ENCODE data around the gene TMEM175.

Gene TMEM175

DNA sequence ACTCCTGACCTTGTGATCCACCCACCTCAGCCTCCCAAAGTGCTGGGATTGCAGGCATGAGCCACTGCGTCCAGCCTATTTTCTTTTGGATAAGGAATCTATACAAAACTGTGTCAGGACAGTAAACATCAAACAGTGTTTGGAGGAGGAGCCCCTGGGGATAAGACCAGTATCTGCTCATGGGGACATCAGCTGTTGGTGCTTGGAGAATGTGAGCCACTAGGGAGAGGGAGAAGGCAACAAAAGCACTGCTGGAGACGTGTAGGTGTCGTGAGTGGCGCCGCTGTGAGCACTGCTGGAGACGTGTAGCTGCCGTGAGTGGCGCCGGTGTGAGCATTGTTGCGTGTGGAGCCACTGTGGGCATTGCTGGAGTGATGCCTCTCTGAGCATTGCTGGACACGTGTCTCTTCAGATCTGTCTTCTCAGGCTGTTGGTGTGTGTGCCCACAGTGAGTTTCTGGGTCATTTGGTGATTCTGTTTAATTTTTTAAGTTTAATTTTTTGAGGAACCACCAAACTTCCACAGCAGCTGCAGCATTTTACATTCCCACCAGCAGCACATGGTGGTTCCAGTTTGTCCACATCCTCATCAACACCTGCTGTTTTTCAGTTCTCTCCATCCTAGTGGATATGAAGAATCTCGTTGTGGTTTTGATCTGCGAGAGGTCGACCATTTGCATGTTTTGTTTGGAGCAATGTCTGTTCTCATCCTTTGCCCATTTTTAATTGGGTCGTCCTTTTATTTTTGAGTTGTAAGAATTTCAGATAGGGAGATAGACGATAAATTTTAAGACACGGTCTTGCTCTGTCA is 22.2 kb downstream of the TMEM175 start:
- no peaks in the 10 kb centered on the region for H3K9me3 Mint-ChIP-seq (ENCODE audit: low read depth)
- H3K27ac Mint-ChIP-seq = no peak overlapping the region
- no peaks in the 10 kb centered on the region for H3K27me3 Mint-ChIP-seq
- no peak overlapping the region for H3K4me3 Mint-ChIP-seq
- peaks cover 2% of the 10 kb centered on the region for H3K36me3 Mint-ChIP-seq
- H3K4me1 Mint-ChIP-seq (ENCODE audit: low read depth) = no peaks in the 10 kb centered on the region

DNA sequence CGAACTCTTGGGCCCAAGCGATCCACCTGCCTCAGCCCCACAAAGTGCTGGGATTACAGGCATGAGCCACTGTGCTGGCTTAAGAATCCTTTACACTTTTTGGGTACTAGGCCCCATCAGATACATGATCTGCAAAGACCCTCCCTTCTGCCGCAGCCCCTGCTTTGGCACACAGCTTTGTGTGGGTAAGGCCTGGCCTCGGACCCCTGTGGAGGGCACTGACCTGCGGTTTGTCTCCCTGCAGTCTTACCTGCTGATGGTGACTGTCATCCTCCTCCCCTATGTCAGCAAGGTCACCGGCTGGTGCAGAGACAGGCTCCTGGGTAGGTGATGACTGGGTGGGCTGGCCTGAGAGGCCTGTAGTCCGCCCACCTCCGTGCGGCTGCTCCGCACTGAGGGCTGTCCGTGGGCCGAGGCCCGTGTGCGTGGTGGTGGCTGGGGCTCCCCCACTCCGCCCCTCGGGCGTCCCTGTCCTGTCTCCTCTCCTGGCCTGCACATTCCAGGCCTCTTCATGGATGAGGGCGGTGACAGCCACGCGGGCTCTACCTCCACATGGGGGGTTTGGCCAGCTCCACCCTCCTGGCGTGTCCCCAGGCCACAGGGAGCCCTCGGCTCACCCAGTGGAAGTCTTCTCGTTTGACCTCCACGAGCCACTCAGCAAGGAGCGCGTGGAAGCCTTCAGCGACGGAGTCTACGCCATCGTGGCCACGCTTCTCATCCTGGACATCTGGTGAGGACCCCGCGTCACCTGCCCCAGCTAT is 23.1 kb downstream of the TMEM175 start:
- no peaks in the 10 kb centered on the region for H3K4me1 Mint-ChIP-seq (ENCODE audit: low read depth)
- H3K27me3 Mint-ChIP-seq = no peaks in the 10 kb centered on the region
- H3K4me3 Mint-ChIP-seq = no peak overlapping the region
- no peak overlapping the region for H3K27ac Mint-ChIP-seq
- no peaks in the 10 kb centered on the region for H3K9me3 Mint-ChIP-seq (ENCODE audit: low read depth)
- H3K36me3 Mint-ChIP-seq = peaks cover 2% of the 10 kb centered on the region

DNA sequence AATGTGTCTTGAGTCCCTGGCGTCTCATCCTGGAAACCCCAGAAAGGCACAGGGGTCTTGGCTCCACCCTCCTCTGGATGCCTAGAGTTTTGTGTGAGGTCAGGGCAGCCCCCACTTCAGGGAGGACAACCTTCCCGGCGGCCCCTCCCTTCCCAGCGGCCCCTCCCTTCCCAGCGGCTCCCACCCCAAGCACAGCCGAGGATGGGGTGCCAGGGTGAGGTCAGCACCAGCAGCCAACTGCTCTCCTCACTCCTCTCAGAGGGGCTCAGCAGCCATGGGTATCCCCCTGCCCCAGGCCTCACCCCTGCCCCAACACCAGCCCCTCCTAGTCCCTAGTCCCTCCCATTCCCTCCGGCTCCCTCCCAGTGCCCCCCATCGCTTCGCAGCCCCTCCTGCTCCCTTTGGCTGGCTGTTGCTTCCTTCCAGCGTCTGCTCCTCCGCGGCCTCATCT is 23.7 kb downstream of the TMEM175 start:
- Mint-ChIP-seq H3K9me3 (ENCODE audit: low read depth) (no peaks in the 10 kb centered on the region), H3K27ac (no peak overlapping the region), H3K4me1 (ENCODE audit: low read depth) (no peaks in the 10 kb centered on the region), H3K27me3 (no peaks in the 10 kb centered on the region), H3K36me3 (peaks cover 2% of the 10 kb centered on the region), H3K4me3 (no peak overlapping the region)

DNA sequence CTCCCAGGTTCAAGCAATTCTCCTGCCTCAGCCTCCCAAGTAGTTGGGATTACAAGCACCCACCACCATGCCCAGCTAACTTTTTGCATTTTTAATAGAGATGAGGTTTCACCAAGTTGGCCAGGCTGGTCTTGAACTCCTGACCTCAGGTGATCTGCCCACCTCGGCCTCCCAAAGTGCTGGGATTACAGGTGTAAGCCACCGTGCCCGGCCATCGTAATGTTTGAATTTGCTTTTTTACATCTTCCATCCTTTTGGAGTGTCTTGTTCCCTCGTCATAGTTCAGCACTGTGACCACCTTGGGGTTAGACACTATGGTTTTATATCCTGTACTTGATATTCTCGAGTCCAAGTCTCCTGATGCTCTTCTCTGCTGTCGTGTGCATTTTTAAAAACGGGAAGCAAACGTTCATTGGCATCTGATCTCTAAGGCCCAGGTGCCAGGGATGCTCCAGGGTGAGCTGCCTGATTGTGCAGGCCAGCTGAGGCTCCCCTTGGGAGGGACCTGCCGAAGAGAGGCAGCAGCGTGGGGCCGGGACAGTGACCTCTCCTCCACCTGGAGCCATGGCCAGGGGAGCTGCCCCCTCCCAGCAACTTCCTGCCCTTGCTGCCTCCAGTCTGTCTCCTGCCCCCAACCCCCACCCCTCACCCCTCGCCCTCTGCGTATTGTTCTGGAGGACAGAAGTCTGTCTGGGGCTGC is 24.4 kb downstream of the TMEM175 start:
- Mint-ChIP-seq H3K36me3 (peaks cover 2% of the 10 kb centered on the region), H3K9me3 (ENCODE audit: low read depth) (no peaks in the 10 kb centered on the region), H3K27me3 (no peaks in the 10 kb centered on the region), H3K4me1 (ENCODE audit: low read depth) (no peaks in the 10 kb centered on the region), H3K4me3 (no peak overlapping the region), H3K27ac (no peak overlapping the region)

DNA sequence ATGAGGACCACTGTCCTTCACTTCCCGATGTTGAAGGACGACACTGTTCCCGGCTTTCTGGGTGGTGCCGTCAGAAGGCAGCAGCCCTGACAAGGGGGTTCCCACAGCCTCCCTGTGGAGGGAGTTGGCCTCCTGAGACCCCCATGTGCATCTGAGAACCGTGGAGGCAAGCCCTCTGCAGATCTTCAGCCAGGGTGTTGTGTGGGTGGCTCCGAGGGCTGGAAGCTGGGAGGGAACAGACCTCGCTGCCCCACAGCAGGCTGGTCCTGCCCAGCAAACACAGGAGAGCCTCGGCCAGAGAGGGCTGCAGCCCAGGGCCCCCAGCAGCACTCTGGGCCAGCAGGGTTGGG is 24.9 kb downstream of the TMEM175 start:
- no peaks in the 10 kb centered on the region for H3K27me3 Mint-ChIP-seq
- H3K4me1 Mint-ChIP-seq (ENCODE audit: low read depth) = no peaks in the 10 kb centered on the region

DNA sequence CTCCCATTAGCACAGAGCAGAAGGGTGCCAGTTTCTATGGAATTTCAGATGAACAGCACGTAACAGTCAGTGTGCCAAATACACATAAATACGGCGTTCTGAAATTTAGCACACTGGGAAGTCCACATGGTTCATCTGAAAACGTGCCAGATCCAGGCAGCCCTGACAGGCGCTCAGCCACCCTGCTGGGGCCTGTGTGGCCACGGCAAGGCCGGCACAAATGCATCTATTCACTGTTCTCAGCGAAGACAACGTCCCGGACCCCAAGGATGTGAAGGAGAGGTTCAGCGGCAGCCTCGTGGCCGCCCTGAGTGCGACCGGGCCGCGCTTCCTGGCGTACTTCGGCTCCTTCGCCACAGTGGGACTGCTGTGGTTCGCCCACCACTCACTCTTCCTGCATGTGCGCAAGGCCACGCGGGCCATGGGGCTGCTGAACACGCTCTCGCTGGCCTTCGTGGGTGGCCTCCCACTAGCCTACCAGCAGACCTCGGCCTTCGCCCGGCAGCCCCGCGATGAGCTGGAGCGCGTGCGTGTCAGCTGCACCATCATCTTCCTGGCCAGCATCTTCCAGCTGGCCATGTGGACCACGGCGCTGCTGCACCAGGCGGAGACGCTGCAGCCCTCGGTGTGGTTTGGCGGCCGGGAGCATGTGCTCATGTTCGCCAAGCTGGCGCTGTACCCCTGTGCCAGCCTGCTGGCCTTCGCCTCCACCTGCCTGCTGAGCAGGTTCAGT is 25.5 kb downstream of the TMEM175 start:
- H3K27me3 Mint-ChIP-seq = no peaks in the 10 kb centered on the region
- no peak overlapping the region for H3K27ac Mint-ChIP-seq
- no peak overlapping the region for H3K4me3 Mint-ChIP-seq
- H3K36me3 Mint-ChIP-seq = peaks cover 2% of the 10 kb centered on the region
- H3K9me3 Mint-ChIP-seq (ENCODE audit: low read depth) = no peaks in the 10 kb centered on the region
- no peaks in the 10 kb centered on the region for H3K4me1 Mint-ChIP-seq (ENCODE audit: low read depth)

More for the DNA sequence above, 24.9 kb downstream of the TMEM175 start:
- Mint-ChIP-seq H3K4me3 (no peak overlapping the region), H3K27ac (no peak overlapping the region), H3K9me3 (ENCODE audit: low read depth) (no peaks in the 10 kb centered on the region), H3K36me3 (peaks cover 2% of the 10 kb centered on the region)

DNA sequence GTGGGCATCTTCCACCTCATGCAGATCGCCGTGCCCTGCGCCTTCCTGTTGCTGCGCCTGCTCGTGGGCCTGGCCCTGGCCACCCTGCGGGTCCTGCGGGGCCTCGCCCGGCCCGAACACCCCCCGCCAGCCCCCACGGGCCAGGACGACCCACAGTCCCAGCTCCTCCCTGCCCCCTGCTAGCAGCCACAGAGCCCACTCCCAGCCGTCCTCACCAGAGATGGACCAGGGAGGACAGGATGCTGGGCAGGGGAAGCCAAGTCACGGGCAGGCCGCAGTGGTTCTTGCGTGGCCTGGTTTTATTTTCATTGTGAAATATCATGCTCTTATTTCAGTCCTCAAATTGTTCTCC is 26.0 kb downstream of the TMEM175 start:
- H3K36me3 Mint-ChIP-seq = peaks cover 2% of the 10 kb centered on the region
- H3K9me3 Mint-ChIP-seq (ENCODE audit: low read depth) = no peaks in the 10 kb centered on the region
- no peak overlapping the region for H3K4me3 Mint-ChIP-seq
- H3K4me1 Mint-ChIP-seq (ENCODE audit: low read depth) = no peaks in the 10 kb centered on the region
- no peak overlapping the region for H3K27ac Mint-ChIP-seq
- no peaks in the 10 kb centered on the region for H3K27me3 Mint-ChIP-seq

DNA sequence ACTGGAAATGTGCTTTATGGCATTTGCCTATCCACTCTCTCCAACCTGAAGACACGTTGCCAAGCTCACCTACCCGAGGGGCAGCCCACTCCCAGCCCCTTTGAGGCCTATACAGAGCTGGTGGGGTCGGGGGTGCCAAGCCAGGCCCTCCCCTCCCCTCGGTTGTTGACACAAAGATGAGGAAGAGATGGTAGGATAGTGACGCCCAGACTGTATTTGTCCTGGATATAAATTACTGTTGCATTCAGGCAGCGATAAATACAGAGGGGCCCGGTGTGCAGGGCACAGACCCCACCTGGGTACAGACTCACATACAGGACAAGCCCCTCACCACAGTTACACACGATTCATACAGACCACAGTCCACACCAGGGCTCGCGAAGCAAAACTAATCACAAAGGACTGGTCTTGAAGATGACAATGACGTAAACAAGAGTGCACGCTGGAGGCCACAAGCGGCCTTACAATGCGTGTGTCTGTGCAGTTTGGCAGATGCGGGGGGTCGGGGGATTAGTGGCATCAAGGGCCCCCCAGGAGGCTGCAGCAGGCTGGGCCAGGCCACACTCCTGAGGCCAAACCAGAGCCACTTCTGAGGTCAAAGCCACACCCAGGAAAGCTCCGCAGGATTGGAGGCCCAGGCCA is 26.6 kb downstream of the TMEM175 start:
- Mint-ChIP-seq H3K9me3 (ENCODE audit: low read depth) (no peaks in the 10 kb centered on the region), H3K4me1 (ENCODE audit: low read depth) (no peaks in the 10 kb centered on the region), H3K4me3 (no peak overlapping the region), H3K27me3 (no peaks in the 10 kb centered on the region), H3K27ac (no peak overlapping the region), H3K36me3 (peaks cover 2% of the 10 kb centered on the region)

DNA sequence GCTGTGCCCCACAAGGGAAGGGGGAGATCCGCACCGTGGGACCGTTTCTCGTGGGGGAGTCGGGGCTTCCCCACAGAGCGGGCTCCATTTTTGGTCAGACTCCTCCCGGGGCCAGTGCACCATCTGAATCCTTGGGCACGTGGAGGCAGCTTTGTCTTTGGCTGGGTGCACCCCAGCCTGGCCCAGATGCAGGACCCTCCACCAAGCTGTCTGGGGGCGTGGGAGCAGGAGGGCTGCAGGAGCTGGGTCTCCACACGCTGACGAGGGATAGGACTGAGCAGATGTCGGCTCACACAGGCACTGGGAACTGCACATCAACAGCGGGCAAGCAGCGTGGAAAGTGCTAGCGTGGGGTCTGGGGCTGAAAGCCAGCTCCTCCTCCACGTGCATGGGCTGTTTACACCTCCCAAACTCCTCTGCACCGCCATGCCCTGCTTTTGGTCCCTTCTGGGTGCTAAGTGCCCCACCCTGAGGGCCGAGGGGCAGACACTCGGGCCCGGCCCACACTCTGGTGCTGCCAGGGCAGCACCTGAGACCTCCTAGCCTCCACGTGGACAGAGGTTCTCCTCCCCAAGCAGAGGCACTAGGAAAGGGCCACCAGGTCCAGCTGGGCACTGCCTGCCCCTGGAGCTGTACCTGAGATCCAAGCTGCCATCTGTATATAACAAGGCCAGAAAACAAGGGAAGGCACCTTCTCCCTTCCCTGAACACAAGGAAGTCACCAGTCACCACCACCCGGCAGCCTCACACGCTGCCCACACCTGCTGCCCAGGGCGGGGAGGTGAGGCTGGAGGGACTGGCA is 27.3 kb downstream of the TMEM175 start:
- Mint-ChIP-seq H3K27ac (no peak overlapping the region), H3K9me3 (ENCODE audit: low read depth) (no peaks in the 10 kb centered on the region), H3K27me3 (no peaks in the 10 kb centered on the region), H3K4me3 (no peak overlapping the region), H3K36me3 (peaks cover 2% of the 10 kb centered on the region), H3K4me1 (ENCODE audit: low read depth) (no peaks in the 10 kb centered on the region)

DNA sequence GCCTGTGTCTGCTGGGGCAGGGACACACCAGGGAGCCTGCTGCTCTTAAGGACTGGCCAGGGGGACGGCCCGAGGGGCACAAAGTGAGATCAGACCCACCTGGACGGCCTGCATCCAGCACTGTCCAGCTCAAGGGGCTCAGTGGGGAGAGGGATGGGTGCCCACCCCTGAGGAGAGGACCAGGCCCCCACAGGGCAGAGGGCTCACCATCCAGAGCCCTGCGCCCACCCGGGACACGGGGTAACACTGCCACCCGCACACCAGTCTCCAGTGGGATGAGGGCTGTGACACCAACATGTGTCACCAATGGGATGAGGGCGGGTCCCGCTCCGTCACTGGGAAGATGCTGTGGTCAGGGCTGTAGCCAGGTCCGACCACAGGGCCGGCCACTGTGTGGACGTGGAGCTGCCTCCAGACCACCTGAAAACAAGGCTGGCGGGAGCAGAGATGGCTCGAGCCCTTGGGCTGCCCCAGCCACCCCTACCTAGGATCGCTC is 27.9 kb downstream of the TMEM175 start:
- Mint-ChIP-seq H3K27me3 (no peaks in the 10 kb centered on the region), H3K36me3 (no peaks in the 10 kb centered on the region), H3K9me3 (ENCODE audit: low read depth) (no peaks in the 10 kb centered on the region), H3K4me3 (no peak overlapping the region), H3K27ac (no peak overlapping the region), H3K4me1 (ENCODE audit: low read depth) (no peaks in the 10 kb centered on the region)

DNA sequence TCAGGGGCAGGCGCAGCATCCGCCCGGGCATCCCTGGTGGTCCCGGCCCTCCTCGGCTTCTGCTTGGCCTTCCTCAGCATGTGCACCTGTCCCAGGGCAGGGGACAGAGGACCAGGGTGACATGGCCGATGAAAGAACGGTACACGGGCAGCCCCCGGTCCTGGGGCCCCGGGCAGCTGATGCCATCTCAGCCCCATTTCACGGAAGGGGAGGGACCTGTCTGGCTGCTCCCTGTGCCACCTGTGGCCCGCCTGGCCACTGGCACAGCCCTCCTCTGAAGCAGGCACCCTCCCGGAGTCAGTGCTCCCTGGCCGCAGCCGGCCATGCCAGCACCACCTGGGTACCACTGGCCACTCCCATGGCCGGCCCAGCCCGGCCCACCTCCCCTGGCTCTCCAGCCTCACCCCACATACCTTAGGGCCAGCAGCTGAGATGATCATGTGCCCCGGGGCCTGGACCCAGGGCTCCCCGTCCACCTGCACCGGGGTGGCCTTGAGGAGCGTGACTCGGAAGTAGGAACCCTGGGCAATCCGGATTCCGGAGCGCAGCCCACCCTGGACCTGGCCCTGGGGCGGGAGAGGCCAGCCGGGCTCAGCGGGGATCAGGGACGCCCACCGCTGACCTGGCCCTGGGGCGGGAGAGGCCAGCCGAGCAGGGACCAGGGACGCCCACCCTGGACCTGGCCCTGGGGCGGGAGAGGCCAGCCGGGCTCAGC is 28.5 kb downstream of the TMEM175 start:
- no peaks in the 10 kb centered on the region for H3K9me3 Mint-ChIP-seq (ENCODE audit: low read depth)
- H3K36me3 Mint-ChIP-seq = no peaks in the 10 kb centered on the region
- no peaks in the 10 kb centered on the region for H3K27me3 Mint-ChIP-seq
- H3K27ac Mint-ChIP-seq = no peak overlapping the region
- no peaks in the 10 kb centered on the region for H3K4me1 Mint-ChIP-seq (ENCODE audit: low read depth)
- H3K4me3 Mint-ChIP-seq = no peak overlapping the region

DNA sequence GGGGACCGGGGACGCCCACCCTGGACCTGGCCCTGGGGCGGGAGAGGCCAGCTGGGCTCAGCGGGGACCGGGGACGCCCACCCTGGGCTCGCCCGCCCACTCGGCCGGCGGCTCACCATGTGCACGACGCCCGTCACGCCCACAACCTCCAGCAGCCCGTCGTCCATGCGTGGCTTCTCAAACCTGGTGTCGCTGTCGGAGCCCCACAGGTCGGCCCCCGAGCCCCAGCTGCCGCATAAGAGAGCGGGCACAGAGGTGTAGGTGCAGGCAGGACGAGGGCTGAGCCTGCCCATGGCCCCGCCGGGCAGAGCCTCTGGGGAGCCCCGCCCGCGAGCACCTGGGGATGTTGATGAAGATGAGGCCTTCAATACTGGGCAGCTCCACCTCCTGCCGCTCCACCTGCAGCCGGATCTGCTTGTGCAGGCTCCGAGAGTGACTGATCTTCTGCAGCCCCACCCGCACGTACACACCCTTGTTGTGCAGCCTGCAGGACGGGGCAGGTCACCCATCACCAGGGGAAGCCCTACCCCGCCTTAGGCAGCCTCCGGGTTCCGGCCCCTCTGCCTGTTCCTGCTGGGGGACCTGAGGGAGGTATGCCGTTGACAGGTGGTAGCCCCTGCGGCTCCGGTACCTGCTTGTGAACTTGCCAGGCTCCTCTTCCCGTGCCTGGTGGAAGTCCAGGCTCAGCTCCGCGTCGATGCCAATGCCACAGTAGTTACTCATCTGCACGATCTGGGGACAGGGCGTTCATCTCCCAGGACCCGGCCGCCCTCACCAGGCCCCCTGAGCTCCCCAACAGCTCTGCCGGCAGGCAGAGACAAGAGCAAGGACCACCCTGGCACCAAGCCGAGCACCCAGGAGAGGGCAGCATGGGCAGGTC is 29.3 kb downstream of the TMEM175 start:
- Mint-ChIP-seq H3K27ac (no peak overlapping the region), H3K4me3 (no peak overlapping the region), H3K4me1 (ENCODE audit: low read depth) (no peaks in the 10 kb centered on the region), H3K27me3 (no peaks in the 10 kb centered on the region), H3K36me3 (no peaks in the 10 kb centered on the region), H3K9me3 (ENCODE audit: low read depth) (no peaks in the 10 kb centered on the region)

Data from activated naive CD8-positive, alpha-beta T cell (primary cell).